ENCODE results near the gene EXOSC9. TPM values are rescaled to one million over a fixed set of nuclear protein-coding genes. Genes with fewer than 3 reads are reported as not detected.

EXOSC9 gene
- total RNA-seq, 2 donors from 2014 or later = 10.6 to 14.2 TPM

- intact Hi-C loops (cut with DNase I) = no loop called here
- DNase-seq (no peak), ATAC-seq (no peak)
- H3K27me3 ChIP-seq = no peaks in the 10 kb centered on the region
- no peaks in the 10 kb centered on the region for H3K9me3 ChIP-seq
- H3K4me1 ChIP-seq = peaks cover 8% of the 10 kb centered on the region
- TF ChIP-seq POLR2A (IDR thresholded peaks at IDR 0.05) (no peak), CTCF (IDR thresholded peaks at IDR 0.05) (no peak)
- H3K36me3 ChIP-seq (replicated peaks in 1 of 2; ENCODE audit: insufficient read depth in 1 of 2, low read depth in 2 of 2) = peaks cover 0 to 9% of the 10 kb centered on the region in 2 donors
- no peak overlapping the region for H3K4me3 ChIP-seq
- no peak overlapping the region for H3K27ac ChIP-seq
- 81 to 93% methylated on average over 1 of the region's 1 CpG for WGBS, 2 donors
Measured at GRCh38 chr4:121819216-121819965, 18.3 kb downstream of the EXOSC9 start.

GRCh38 chr4:121822047-121822446 lies 20.9 kb downstream of the EXOSC9 start:
- TF ChIP-seq CTCF (IDR thresholded peaks at IDR 0.05) (no peak), POLR2A (IDR thresholded peaks at IDR 0.05) (no peak)
- peaks cover 0 to 3% of the 10 kb centered on the region in 2 donors for H3K36me3 ChIP-seq (replicated peaks in 1 of 2; ENCODE audit: insufficient read depth in 1 of 2, low read depth in 2 of 2)
- peaks cover 8% of the 10 kb centered on the region for H3K4me1 ChIP-seq
- DNase-seq = no peak
- no peak overlapping the region for H3K4me3 ChIP-seq
- no peaks in the 10 kb centered on the region for H3K9me3 ChIP-seq
- intact Hi-C loops (cut with DNase I) = no loop called here
- WGBS, 2 donors = 58 to 83% methylated on average over 1 of the region's 1 CpG
- ATAC-seq = no peak
- no peak overlapping the region for H3K27ac ChIP-seq
- H3K27me3 ChIP-seq = no peaks in the 10 kb centered on the region

GRCh38 chr4:121822796-121823504 lies 21.8 kb downstream of the EXOSC9 start:
- Histone ChIP-seq H3K27ac (no peak overlapping the region), H3K4me1 (peaks cover 8% of the 10 kb centered on the region), H3K36me3 (replicated peaks in 1 of 2; ENCODE audit: insufficient read depth in 1 of 2, low read depth in 2 of 2) (no peaks in the 10 kb centered on the region), H3K4me3 (peak overlapping the region; percentile 12 to 81), H3K9me3 (no peaks in the 10 kb centered on the region), H3K27me3 (no peaks in the 10 kb centered on the region)
- intact Hi-C loops (cut with DNase I) = no loop called here
- TF ChIP-seq POLR2A (IDR thresholded peaks at IDR 0.05) (no peak), CTCF (IDR thresholded peaks at IDR 0.05) (no peak)
- ATAC-seq = no peak
- 1% methylated on average over 22 to 30 of the region's 30 CpGs for WGBS, 2 donors
- DNase-seq = peak; percentile 11 to 34 (median 20)

- Histone ChIP-seq H3K9me3 (no peaks in the 10 kb centered on the region), H3K27me3 (no peaks in the 10 kb centered on the region), H3K4me3 (peak within 1 kb of the TSS; percentile 12 to 81), H3K27ac (peak within 1 kb of the TSS in 3 of 4 donors; percentile 50 to 79 (median 53)), H3K4me1 (peaks cover 8% of the 10 kb centered on the region), H3K36me3 (replicated peaks in 1 of 2; ENCODE audit: insufficient read depth in 1 of 2, low read depth in 2 of 2) (no peaks in the 10 kb centered on the region)
- ATAC-seq (peak; percentile 100), DNase-seq (peak; percentile 93 to 97 (median 96))
- intact Hi-C loops (cut with DNase I) = no loop called here
- TF ChIP-seq CTCF (IDR thresholded peaks at IDR 0.05) (no peak), POLR2A (IDR thresholded peaks at IDR 0.05) (peak in 2 of 3 donors; percentile 71 to 78)
- WGBS, 2 donors = 0% methylated on average over 36 to 63 of the region's 63 CpGs
Measured at GRCh38 chr4:121823505-121824170, 22.5 kb downstream of the EXOSC9 start, which contains the start of gene CCNA2. Gene CCNA2, minus strand, starts transcription at chr4:121823883. Its CDS starts 255 bp downstream, at chr4:121823628.
